Measurements from ENCODE around the gene ALKBH5.
A peak's percentile ranks its signal among the peaks of the same experiment; 100 is the strongest.
"Not testable (repeated sequence)": the region's sequence is repeated elsewhere in the genome, so short reads cannot be mapped to it uniquely, and the experiment has no call there.

Gene ALKBH5

GRCh38 chr17:18216906-18217305 is 33.3 kb downstream of the ALKBH5 start:
- DNase-seq (ENCODE audit: insufficient read length, low spot score); FAIRE-seq: not testable (repeated sequence)

DNA sequence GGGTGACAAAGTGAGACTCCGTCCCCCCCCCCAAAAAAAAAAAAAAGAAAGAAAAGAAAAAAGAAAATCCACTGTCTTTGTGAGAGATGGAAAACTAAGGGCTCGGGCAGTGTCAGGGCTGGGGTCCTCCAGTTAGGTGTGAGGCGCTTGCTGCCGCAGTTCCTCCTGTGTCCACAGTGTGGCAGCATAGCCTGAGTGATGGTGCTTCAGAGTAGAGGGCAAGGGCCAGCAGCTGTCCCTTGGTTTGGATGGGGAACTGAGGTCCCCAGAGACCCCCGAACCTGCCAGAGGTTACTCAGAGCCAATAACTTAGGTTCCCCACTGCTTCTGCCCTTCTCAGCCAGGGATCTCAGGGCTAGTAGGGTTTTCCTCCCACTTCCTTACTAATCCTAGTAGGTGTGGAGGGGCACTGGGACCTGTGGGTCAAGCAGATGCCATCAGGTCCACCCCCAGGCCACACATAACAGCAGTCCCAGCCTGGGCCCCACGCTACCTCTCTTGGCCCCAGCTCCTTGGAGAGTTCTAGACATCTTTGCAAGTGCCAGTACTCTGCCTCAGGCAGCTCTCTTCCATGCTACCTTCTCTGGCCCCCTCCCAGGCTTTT is 33.9 kb downstream of the ALKBH5 start:
- DNase-seq (ENCODE audit: insufficient read length, low spot score) (peak; percentile 88), FAIRE-seq (peak; percentile 91)

- FAIRE-seq (no peak), DNase-seq (ENCODE audit: insufficient read length, low spot score) (no peak)
Measured at GRCh38 chr17:18218756-18219415, 35.3 kb downstream of the ALKBH5 start.

DNA sequence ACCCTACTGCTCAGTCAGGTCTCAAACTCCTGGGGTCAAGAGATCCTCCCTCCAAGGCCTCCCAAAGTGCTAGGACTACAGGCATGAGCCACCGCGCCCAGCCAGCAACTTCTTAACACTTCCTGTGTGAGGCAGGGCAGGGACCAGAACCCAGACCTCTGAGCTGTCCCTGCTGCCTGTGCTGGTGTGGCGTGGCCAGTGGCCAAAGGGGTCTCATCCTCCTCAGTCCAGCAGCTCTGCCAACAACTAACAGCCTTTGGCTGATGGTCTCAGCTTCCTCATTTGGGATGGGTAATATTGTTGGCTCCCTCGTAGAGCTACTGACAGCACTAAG is 40.4 kb downstream of the ALKBH5 start:
- no peak for FAIRE-seq
- DNase-seq (ENCODE audit: insufficient read length, low spot score): no peak

GRCh38 chr17:18224387-18225120 is 40.9 kb downstream of the ALKBH5 start:
- FAIRE-seq (no peak), DNase-seq (ENCODE audit: insufficient read length, low spot score) (no peak)

DNA sequence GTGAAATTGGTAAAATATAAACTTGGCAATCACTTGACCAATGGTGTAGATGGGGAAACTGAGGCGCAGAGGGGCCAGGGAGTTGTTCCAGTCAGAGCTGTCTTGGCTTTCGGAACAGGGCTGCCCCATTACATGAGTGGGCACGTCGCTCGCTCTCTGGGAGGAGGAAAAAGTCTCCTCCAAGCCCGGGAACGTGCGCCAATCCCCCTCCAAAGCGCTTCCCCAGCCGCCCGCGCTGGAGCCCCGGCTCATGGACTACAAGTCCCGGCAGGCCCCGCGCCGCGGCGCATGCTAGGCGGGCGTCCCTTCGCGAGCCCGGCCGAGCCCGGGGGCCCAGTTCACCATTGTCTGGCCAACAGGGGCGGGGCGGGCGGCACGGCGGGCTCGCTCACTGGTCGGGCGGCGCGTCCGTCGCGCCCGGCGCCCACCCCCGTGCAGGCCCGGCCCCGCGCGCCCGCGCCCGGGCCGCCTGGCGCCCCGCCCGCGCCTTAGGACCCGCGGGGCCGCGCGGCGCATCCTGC is 41.6 kb downstream of the ALKBH5 start, which contains the start of gene LLGL1:
Gene LLGL1 (plus strand): TSS at position 515 of the 521 bp plus-strand sequence. CDS start 48 bp downstream, outside the sequence.
- peak; percentile 85 for FAIRE-seq

GRCh38 chr17:18225642-18226283 is 42.1 kb downstream of the ALKBH5 start:
- FAIRE-seq: no peak
- DNase-seq (ENCODE audit: insufficient read length, low spot score): no peak

More for the DNA sequence above, 41.6 kb downstream of the ALKBH5 start, which contains the start of gene LLGL1:
- DNase-seq (ENCODE audit: insufficient read length, low spot score): peak; percentile 100

DNA sequence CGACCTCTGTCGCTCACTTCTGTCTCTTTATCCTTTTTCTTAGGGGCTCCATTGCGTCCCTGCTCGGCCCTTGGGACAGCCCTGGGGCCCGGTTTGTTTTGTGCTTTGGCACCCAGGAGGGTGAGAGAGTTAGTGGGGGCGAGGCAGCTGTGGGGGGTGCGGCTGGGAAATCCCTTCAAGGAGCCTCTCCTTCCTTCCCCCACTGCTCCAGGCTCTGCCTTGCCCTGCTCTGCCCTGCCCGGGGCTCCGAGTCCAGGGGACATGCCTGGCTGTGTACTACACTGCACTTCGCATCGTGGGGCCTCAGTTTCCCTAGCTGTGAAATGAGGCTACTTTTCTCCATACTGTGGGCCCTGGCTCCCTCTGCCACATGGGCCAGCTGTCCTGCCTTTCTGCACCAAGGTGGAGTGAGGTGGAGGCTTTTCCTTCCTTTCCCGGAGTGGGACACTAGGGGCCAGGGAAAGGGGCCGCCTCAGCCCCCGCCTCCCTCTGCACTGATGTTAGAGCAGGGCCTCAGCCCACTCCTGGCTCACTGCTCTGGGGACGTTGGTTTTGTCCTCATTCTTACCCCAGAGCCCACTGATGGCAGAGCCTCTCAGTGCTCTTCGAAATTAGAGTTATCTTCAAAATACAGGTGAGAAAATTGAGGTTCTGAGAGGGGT is 42.8 kb downstream of the ALKBH5 start:
- FAIRE-seq (peak; percentile 8), DNase-seq (ENCODE audit: insufficient read length, low spot score) (no peak)

DNA sequence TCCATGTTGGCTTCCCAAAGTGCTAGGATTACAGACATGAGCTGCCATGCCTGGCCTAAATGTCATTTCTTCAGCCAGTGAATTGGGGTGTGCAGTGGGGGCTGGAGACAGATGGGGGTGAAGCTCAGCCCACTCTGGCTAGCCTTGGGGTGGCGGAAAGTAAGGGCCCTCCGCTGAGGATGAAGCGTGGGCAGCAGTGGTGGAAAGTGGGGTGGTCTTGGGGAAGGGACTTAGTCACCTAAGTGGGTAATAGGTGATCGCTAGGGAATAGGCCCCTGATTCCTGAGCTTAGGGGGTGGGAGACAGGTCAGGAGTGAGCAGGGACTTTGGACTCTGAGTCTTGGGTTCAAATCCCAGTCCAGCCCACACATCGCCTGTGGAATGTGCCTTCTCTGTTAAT is 44.0 kb downstream of the ALKBH5 start:
- FAIRE-seq (no peak), DNase-seq (ENCODE audit: insufficient read length, low spot score) (no peak)

- DNase-seq (ENCODE audit: insufficient read length, low spot score) (no peak), FAIRE-seq (no peak)
Measured at GRCh38 chr17:18228176-18228682, 44.6 kb downstream of the ALKBH5 start.

GRCh38 chr17:18229254-18229653 is 45.6 kb downstream of the ALKBH5 start:
- FAIRE-seq (no peak), DNase-seq (ENCODE audit: insufficient read length, low spot score) (no peak)

GRCh38 chr17:18229771-18230170 is 46.1 kb downstream of the ALKBH5 start:
- FAIRE-seq: no peak
- no peak for DNase-seq (ENCODE audit: insufficient read length, low spot score)

- FAIRE-seq (no peak), DNase-seq (ENCODE audit: insufficient read length, low spot score) (no peak)
Measured at GRCh38 chr17:18230288-18231141, 46.9 kb downstream of the ALKBH5 start.

DNA sequence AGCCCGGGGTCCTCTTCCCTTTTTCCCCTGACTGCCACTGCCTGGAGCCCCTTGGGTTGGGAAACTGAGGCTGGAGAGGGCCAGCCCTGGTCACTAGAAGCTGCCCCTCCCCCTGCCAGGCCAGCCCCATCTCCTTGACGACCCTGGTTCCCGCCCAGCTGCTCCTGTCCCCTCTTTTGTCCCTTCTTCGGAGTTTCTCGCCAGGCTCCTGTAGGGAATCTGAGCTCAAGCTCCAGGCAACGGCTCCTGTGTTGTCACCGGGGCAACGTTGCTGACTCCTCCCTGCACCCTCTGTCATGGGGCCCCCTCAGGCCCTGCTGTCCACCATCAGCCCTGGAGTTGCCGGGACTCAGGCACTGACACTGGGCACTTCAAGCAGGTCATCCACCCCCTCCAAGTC is 47.5 kb downstream of the ALKBH5 start:
- DNase-seq (ENCODE audit: insufficient read length, low spot score): no peak
- FAIRE-seq: no peak

GRCh38 chr17:18233803-18234518 is 50.3 kb downstream of the ALKBH5 start:
- no peak for DNase-seq (ENCODE audit: insufficient read length, low spot score)
- FAIRE-seq: no peak

- DNase-seq (ENCODE audit: insufficient read length, low spot score) (no peak), FAIRE-seq (no peak)
Measured at GRCh38 chr17:18234853-18235380, 51.3 kb downstream of the ALKBH5 start.

DNA sequence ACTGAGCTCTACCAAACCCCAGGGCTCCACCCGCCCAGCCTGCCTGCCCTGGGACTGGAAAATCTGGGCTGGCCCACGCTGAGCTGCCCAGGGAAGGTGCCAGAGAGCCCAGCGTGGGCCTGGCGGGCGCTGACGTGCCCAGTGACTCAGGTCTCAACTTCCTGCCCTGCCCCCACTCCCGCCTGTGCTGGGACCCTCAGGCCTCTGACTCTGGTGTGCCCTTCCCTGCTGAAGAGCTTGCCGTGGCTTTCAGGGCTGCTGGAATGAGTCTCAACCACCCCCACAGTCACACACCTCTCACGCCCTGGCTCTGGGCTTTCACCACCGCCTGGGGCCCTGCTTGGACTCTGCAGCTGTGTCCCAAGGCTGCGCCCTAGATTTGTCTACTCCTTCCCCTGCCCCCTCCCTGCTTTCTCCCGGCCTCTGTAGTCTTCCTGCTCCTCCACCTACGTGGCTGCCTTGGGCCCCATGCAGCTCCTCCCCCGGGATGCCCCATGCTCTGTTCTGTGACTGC is 52.2 kb downstream of the ALKBH5 start:
- DNase-seq (ENCODE audit: insufficient read length, low spot score) (no peak), FAIRE-seq (no peak)

DNA sequence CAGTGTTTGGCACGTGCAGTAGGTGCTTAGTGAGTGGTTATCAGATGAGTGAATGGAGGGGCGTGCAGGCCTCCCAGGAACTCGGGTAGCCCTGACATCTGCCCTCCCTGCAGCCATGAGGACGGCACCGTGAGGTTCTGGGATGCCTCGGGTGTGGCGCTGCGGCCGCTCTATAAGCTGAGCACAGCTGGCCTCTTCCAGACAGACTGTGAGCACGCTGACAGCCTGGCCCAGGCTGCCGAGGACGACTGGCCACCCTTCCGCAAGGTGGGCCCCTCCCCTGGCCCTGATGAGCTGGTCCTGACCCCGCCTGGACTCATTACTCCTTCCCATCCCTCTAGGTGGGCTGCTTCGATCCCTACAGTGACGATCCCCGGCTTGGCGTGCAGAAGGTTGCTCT is 52.9 kb downstream of the ALKBH5 start:
- FAIRE-seq (no peak), DNase-seq (ENCODE audit: insufficient read length, low spot score) (no peak)

Data from GM19239 (cell line).